GM10266 (cell line): Measurements from ENCODE around the gene TMEM51.
"Not testable (repeated sequence)": the region's sequence is repeated elsewhere in the genome, so short reads cannot be mapped to it uniquely, and the experiment has no call there.

Experiments used
- DNase-seq: peaks from one replicate; pipeline ENCODE4 v3.0.0; 2012; ENCODE audit errors: extremely low spot score
- CTCF ChIP-seq: IDR thresholded peaks from 2 replicates; pipeline ENCODE4 v1.5.1; 2012; ENCODE audit warnings: mild to moderate bottlenecking, low read depth; ENCODE audit not compliant: control insufficient read depth, insufficient read depth; ENCODE audit errors: missing control alignments

The TMEM51 gene

GRCh38 chr1:15128520-15129313 is 24.8 kb upstream of the TMEM51 start:
- peak; percentile 93 for TF ChIP-seq CTCF
- peak; percentile 85 for DNase-seq

GRCh38 chr1:15129944-15130343 is 23.6 kb upstream of the TMEM51 start:
- no peak for TF ChIP-seq CTCF
- no peak for DNase-seq

GRCh38 chr1:15130607-15131006 is 22.9 kb upstream of the TMEM51 start:
- DNase-seq: no peak
- no peak for TF ChIP-seq CTCF

GRCh38 chr1:15132965-15133364 is 20.6 kb upstream of the TMEM51 start:
- DNase-seq: no peak
- TF ChIP-seq CTCF: no peak

- no peak for TF ChIP-seq CTCF
- no peak for DNase-seq
Measured at GRCh38 chr1:15134285-15134684, 19.3 kb upstream of the TMEM51 start.

- DNase-seq: not testable (repeated sequence)
Measured at GRCh38 chr1:15135604-15136003, 17.9 kb upstream of the TMEM51 start.

GRCh38 chr1:15137809-15138208 is 15.7 kb upstream of the TMEM51 start:
- TF ChIP-seq CTCF: no peak
- DNase-seq: no peak
